ENCODE measurements around the gene ZNF543. TPM values are rescaled to one million over a fixed set of nuclear protein-coding genes. Genes with fewer than 3 reads are reported as not detected.
"Not testable (repeated sequence)": the region's sequence is repeated elsewhere in the genome, so short reads cannot be mapped to it uniquely, and the experiment has no call there.

Gene ZNF543
- total and polyA plus RNA-seq, 2 experiments from 2014 or later: 2.6 to 6.7 TPM

DNA sequence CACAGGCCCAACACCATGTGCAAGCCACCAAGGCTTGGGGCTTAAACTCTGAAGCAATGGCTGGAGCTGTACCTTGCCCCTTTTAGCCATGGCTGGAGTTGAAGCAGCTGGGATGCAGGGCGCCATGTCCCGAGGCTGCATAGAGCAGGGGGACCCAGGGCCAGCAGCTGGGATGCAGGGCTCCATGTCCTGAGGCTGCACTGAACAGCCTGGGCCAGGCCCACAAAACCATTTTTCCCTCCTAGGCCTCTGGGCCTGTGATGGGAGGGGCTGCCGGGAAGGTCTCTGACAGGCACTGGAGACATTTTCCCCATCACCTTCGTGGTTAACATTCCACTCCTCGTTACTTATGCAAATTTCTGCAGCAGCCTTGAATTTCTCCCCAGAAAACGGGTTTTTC lies 53.9 kb downstream of the ZNF543 start:
- DNase-seq (ENCODE audit: low spot score): no peak
- no peak overlapping the region for H3K4me3 ChIP-seq
- H4K20me1 ChIP-seq (ENCODE audit: insufficient read depth, poor library complexity, severe bottlenecking): no peaks in the 10 kb centered on the region
- no peaks in the 10 kb centered on the region for H3K36me3 ChIP-seq (replicated peaks; ENCODE audit: insufficient read depth, low read depth)
- no peaks in the 10 kb centered on the region for H3K4me1 ChIP-seq (ENCODE audit: insufficient read depth)
- 98% methylated on average over 6 of the region's 6 CpGs for WGBS (ENCODE audit: low lambda C conversion rate, missing lambda C conversion rate)
- no peaks in the 10 kb centered on the region for H3K9me3 ChIP-seq (ENCODE audit: low read depth)
- no peak overlapping the region for H3K4me2 ChIP-seq
- no peaks in the 10 kb centered on the region for H3K79me2 ChIP-seq
- H3K27ac ChIP-seq: no peak overlapping the region
- H2AFZ ChIP-seq: no peak overlapping the region
- no peaks in the 10 kb centered on the region for H3K27me3 ChIP-seq
- no peaks in the 10 kb centered on the region for H3K9me2 ChIP-seq (replicated peaks; ENCODE audit: insufficient read depth)
- TF ChIP-seq, protein P1, sequence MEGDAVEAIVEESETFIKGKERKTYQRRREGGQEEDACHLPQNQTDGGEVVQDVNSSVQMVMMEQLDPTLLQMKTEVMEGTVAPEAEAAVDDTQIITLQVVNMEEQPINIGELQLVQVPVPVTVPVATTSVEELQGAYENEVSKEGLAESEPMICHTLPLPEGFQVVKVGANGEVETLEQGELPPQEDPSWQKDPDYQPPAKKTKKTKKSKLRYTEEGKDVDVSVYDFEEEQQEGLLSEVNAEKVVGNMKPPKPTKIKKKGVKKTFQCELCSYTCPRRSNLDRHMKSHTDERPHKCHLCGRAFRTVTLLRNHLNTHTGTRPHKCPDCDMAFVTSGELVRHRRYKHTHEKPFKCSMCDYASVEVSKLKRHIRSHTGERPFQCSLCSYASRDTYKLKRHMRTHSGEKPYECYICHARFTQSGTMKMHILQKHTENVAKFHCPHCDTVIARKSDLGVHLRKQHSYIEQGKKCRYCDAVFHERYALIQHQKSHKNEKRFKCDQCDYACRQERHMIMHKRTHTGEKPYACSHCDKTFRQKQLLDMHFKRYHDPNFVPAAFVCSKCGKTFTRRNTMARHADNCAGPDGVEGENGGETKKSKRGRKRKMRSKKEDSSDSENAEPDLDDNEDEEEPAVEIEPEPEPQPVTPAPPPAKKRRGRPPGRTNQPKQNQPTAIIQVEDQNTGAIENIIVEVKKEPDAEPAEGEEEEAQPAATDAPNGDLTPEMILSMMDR (IDR thresholded peaks at IDR 0.05; ENCODE audit: poor library complexity): no peak
- TF ChIP-seq EZH2phosphoT487 (IDR thresholded peaks at IDR 0.05; ENCODE audit: low read depth, severe bottlenecking, unreplicated experiment): no peak
- no peak for TF ChIP-seq EZH2 (IDR thresholded peaks at IDR 0.05; ENCODE audit: borderline replicate concordance)

DNA sequence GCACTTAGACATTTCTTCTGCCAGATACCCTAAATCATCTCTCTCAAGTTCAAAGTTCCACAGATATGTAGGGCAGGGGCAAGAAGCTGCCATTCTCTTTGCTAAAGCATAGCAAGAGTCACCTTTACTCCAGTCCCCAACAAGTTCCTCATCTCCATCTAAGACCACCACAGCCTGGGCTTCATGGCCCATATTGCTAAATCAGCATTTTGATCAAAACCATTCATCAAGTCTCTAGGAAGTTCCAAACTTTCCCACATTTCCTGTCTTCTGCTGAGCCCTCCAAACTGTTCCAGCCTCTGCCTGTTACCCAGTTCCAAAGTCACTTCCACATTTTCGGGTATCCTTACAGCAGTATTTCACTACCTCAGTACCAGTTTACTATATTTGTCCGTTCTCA lies 54.4 kb downstream of the ZNF543 start:
- H3K9me2 ChIP-seq (replicated peaks; ENCODE audit: insufficient read depth); DNase-seq (ENCODE audit: low spot score); H3K36me3 ChIP-seq (replicated peaks; ENCODE audit: insufficient read depth, low read depth); H3K4me1 ChIP-seq (ENCODE audit: insufficient read depth); H3K9me3 ChIP-seq (ENCODE audit: low read depth); H3K79me2 ChIP-seq; H4K20me1 ChIP-seq (ENCODE audit: insufficient read depth, poor library complexity, severe bottlenecking); H3K27me3 ChIP-seq; H2AFZ ChIP-seq; H3K4me2 ChIP-seq; H3K4me3 ChIP-seq; H3K27ac ChIP-seq: not testable (repeated sequence)
- 98% methylated on average over 2 of the region's 2 CpGs for WGBS (ENCODE audit: low lambda C conversion rate, missing lambda C conversion rate)

DNA sequence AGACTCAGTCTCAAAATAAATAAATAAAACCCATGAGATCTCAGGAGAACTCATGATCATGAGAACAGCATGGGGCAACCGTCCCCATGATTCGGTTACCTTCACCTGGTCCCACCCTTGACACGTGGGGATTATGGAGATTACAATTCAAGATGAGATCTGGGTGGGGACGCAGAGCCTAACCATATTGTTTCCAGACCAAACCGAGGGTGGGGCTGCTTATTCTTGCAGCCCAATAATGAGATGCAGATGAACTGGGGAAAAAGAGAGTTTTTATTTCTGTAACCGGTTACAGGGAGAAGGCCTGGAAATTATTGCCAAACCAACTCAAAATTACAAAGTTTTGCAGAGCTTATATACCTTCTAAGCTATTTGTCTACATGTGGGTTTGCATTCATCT lies 55.9 kb downstream of the ZNF543 start:
- no peaks in the 10 kb centered on the region for H3K4me1 ChIP-seq (ENCODE audit: insufficient read depth)
- DNase-seq (ENCODE audit: low spot score): no peak
- no peak overlapping the region for H2AFZ ChIP-seq
- no peaks in the 10 kb centered on the region for H3K36me3 ChIP-seq (replicated peaks; ENCODE audit: insufficient read depth, low read depth)
- 94% methylated on average over 6 of the region's 6 CpGs for WGBS (ENCODE audit: low lambda C conversion rate, missing lambda C conversion rate)
- H3K4me2 ChIP-seq: no peak overlapping the region
- H3K4me3 ChIP-seq: no peak overlapping the region
- H4K20me1 ChIP-seq (ENCODE audit: insufficient read depth, poor library complexity, severe bottlenecking): no peaks in the 10 kb centered on the region
- TF ChIP-seq, protein P1 (IDR thresholded peaks at IDR 0.05; ENCODE audit: poor library complexity): no peak
- TF ChIP-seq EZH2 (IDR thresholded peaks at IDR 0.05; ENCODE audit: borderline replicate concordance) (no peak), EZH2phosphoT487 (IDR thresholded peaks at IDR 0.05; ENCODE audit: low read depth, severe bottlenecking, unreplicated experiment) (no peak)
- no peaks in the 10 kb centered on the region for H3K9me3 ChIP-seq (ENCODE audit: low read depth)
- no peak overlapping the region for H3K27ac ChIP-seq
- H3K9me2 ChIP-seq (replicated peaks; ENCODE audit: insufficient read depth): no peaks in the 10 kb centered on the region
- H3K79me2 ChIP-seq: no peaks in the 10 kb centered on the region
- no peaks in the 10 kb centered on the region for H3K27me3 ChIP-seq

DNA sequence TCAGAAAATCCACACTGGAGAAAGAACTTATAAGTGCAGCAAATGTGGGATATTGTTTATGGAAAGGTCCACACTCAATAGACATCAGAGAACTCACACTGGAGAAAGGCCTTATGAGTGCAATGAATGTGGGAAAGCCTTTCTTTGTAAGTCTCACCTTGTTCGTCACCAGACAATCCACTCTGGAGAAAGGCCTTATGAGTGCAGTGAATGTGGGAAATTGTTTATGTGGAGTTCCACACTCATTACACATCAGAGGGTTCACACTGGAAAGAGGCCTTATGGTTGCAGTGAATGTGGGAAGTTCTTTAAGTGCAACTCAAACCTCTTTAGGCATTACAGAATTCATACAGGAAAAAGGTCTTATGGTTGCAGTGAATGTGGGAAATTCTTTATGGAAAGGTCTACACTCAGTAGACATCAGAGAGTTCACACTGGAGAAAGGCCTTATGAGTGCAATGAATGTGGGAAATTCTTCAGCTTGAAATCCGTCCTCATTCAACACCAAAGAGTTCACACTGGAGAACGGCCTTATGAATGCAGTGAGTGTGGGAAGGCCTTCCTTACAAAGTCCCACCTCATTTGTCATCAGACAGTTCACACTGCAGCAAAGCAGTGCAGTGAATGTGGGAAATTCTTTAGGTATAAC lies 57.4 kb downstream of the ZNF543 start:
- no peak overlapping the region for H2AFZ ChIP-seq
- no peak overlapping the region for H3K27ac ChIP-seq
- no peak for DNase-seq (ENCODE audit: low spot score)
- 97% methylated on average over 3 of the region's 3 CpGs for WGBS (ENCODE audit: low lambda C conversion rate, missing lambda C conversion rate)
- no peaks in the 10 kb centered on the region for H3K36me3 ChIP-seq (replicated peaks; ENCODE audit: insufficient read depth, low read depth)
- no peaks in the 10 kb centered on the region for H4K20me1 ChIP-seq (ENCODE audit: insufficient read depth, poor library complexity, severe bottlenecking)
- H3K27me3 ChIP-seq: no peaks in the 10 kb centered on the region
- H3K4me2 ChIP-seq: no peak overlapping the region
- TF ChIP-seq, protein P1 (IDR thresholded peaks at IDR 0.05; ENCODE audit: poor library complexity): no peak
- TF ChIP-seq EZH2phosphoT487 (IDR thresholded peaks at IDR 0.05; ENCODE audit: low read depth, severe bottlenecking, unreplicated experiment): no peak
- TF ChIP-seq EZH2 (IDR thresholded peaks at IDR 0.05; ENCODE audit: borderline replicate concordance): no peak
- no peaks in the 10 kb centered on the region for H3K9me2 ChIP-seq (replicated peaks; ENCODE audit: insufficient read depth)
- H3K79me2 ChIP-seq: no peaks in the 10 kb centered on the region
- no peaks in the 10 kb centered on the region for H3K9me3 ChIP-seq (ENCODE audit: low read depth)
- H3K4me3 ChIP-seq: no peak overlapping the region
- H3K4me1 ChIP-seq (ENCODE audit: insufficient read depth): no peaks in the 10 kb centered on the region

Other genes with a start within 250 kb of the ZNF543 start
- not detected in 2 replicates for gene USP29, start 200.5 kb upstream of the ZNF543 start, total RNA-seq
- not detected in 2 replicates for gene USP29, start 200.5 kb upstream of the ZNF543 start, polyA plus RNA-seq
- not detected in 2 replicates for gene ZIM3, start 175.3 kb upstream of the ZNF543 start, total RNA-seq
- not detected in 2 replicates for gene ZIM3, start 175.3 kb upstream of the ZNF543 start, polyA plus RNA-seq
- gene DUXA, start 153.0 kb upstream of the ZNF543 start, total RNA-seq: not detected in 2 replicates
- not detected in 2 replicates for gene DUXA, start 153.0 kb upstream of the ZNF543 start, polyA plus RNA-seq
- 23.0 and 26.2 TPM in 2 replicates for gene ZNF264, start 129.0 kb upstream of the ZNF543 start, total RNA-seq
- gene ZNF264, start 129.0 kb upstream of the ZNF543 start, polyA plus RNA-seq: 2.8 and 4.4 TPM in 2 replicates
- gene AURKC, start 89.4 kb upstream of the ZNF543 start, total RNA-seq: 0.27 and 1.0 TPM in 2 replicates
- gene AURKC, start 89.4 kb upstream of the ZNF543 start, polyA plus RNA-seq: 0.25 and 0.88 TPM in 2 replicates
- 12.3 and 13.9 TPM in 2 replicates for gene ZNF805, start 79.8 kb upstream of the ZNF543 start, total RNA-seq
- 1.5 and 1.9 TPM in 2 replicates for gene ZNF805, start 79.8 kb upstream of the ZNF543 start, polyA plus RNA-seq
- gene ZNF460, start 40.0 kb upstream of the ZNF543 start, total RNA-seq: 63.7 and 77.4 TPM in 2 replicates
- 5.9 and 6.2 TPM in 2 replicates for gene ZNF460, start 40.0 kb upstream of the ZNF543 start, polyA plus RNA-seq
- 6.9 and 7.5 TPM in 2 replicates for gene ZNF304, start 30.8 kb downstream of the ZNF543 start, total RNA-seq
- 2.0 and 3.0 TPM in 2 replicates for gene ZNF304, start 30.8 kb downstream of the ZNF543 start, polyA plus RNA-seq
- 19.8 and 27.8 TPM in 2 replicates for gene TRAPPC2B, start 43.1 kb downstream of the ZNF543 start, total RNA-seq
- gene TRAPPC2B, start 43.1 kb downstream of the ZNF543 start, polyA plus RNA-seq: 39.0 and 50.7 TPM in 2 replicates
- 1.6 and 5.2 TPM in 2 replicates for gene ZNF547, start 43.1 kb downstream of the ZNF543 start, total RNA-seq
- 0.72 and 1.8 TPM in 2 replicates for gene ZNF547, start 43.1 kb downstream of the ZNF543 start, polyA plus RNA-seq
- gene ZNF548, start 69.4 kb downstream of the ZNF543 start, total RNA-seq: 17.6 and 26.3 TPM in 2 replicates
- gene ZNF548, start 69.4 kb downstream of the ZNF543 start, polyA plus RNA-seq: 8.1 and 9.3 TPM in 2 replicates
- 6.9 and 7.2 TPM in 2 replicates for gene ZNF17, start 90.7 kb downstream of the ZNF543 start, total RNA-seq
- gene ZNF17, start 90.7 kb downstream of the ZNF543 start, polyA plus RNA-seq: 1.4 and 2.3 TPM in 2 replicates
- 10.4 and 10.5 TPM in 2 replicates for gene ZNF749, start 114.9 kb downstream of the ZNF543 start, total RNA-seq
- 3.0 and 7.1 TPM in 2 replicates for gene ZNF749, start 114.9 kb downstream of the ZNF543 start, polyA plus RNA-seq
- gene VN1R1, start 136.7 kb downstream of the ZNF543 start, total RNA-seq: 1.6 and 2.2 TPM in 2 replicates
- gene VN1R1, start 136.7 kb downstream of the ZNF543 start, polyA plus RNA-seq: 0.65 and 0.83 TPM in 2 replicates
- gene ZNF772, start 157.1 kb downstream of the ZNF543 start, total RNA-seq: 18.5 TPM in 2 replicates
- 2.6 and 5.6 TPM in 2 replicates for gene ZNF772, start 157.1 kb downstream of the ZNF543 start, polyA plus RNA-seq
- 9.4 and 11.4 TPM in 2 replicates for gene ZNF419, start 167.3 kb downstream of the ZNF543 start, total RNA-seq
- 9.3 and 9.4 TPM in 2 replicates for gene ZNF419, start 167.3 kb downstream of the ZNF543 start, polyA plus RNA-seq
- 6.9 and 8.0 TPM in 2 replicates for gene ZNF773, start 179.5 kb downstream of the ZNF543 start, total RNA-seq
- 5.0 and 6.6 TPM in 2 replicates for gene ZNF773, start 179.5 kb downstream of the ZNF543 start, polyA plus RNA-seq
- 4.3 and 6.4 TPM in 2 replicates for gene ZNF549, start 206.9 kb downstream of the ZNF543 start, total RNA-seq
- 3.2 and 3.5 TPM in 2 replicates for gene ZNF549, start 206.9 kb downstream of the ZNF543 start, polyA plus RNA-seq
- 5.7 and 5.9 TPM in 2 replicates for gene ZNF550, start 239.4 kb downstream of the ZNF543 start, total RNA-seq
- 5.2 and 6.2 TPM in 2 replicates for gene ZNF550, start 239.4 kb downstream of the ZNF543 start, polyA plus RNA-seq

Data from hepatocyte (in vitro differentiated cells).